SK-N-SH (cell line): ENCODE results near the gene VIL1. TPM values are rescaled to one million over a fixed set of nuclear protein-coding genes. Genes with fewer than 3 reads are reported as not detected.

Experiments used
- EP300 ChIP-seq, 2 experiments: IDR thresholded peaks; 2 replicates each; pipeline versions ENCODE4 v1.4.0 to v1.6.1; 2012; ENCODE audit warnings: borderline replicate concordance in 1 of 2, low read depth in 1 of 2, low read length in 1 of 2
- EZH2phosphoT487 ChIP-seq: fragments of 200-600 bp; sonication (generic); IDR thresholded peaks from 2 replicates; pipeline ENCODE4 v1.6.1; 2017; ENCODE audit warnings: low read depth, mixed run types, mild to moderate bottlenecking, antibody characterized with exemption, moderate library complexity, borderline replicate concordance
- FOXJ3 ChIP-seq: sonication (generic); formaldehyde crosslinking; IDR thresholded peaks from 2 replicates; pipeline ENCODE4 v1.5.1; 2020; ENCODE audit warnings: mild to moderate bottlenecking, missing genetic modification reagents
- GATA2 ChIP-seq: sonication (generic); formaldehyde crosslinking; IDR thresholded peaks from 2 replicates; pipeline ENCODE4 v1.5.0; 2020; ENCODE audit warnings: mild to moderate bottlenecking, missing genetic modification reagents
- JUND ChIP-seq: IDR thresholded peaks from 2 replicates; pipeline ENCODE4 v1.4.0; 2012
- MEF2A ChIP-seq: IDR thresholded peaks from 2 replicates; pipeline ENCODE4 v1.4.0; 2012; ENCODE audit warnings: low read depth, borderline replicate concordance
- NFIC ChIP-seq: IDR thresholded peaks from 2 replicates; pipeline ENCODE4 v1.4.0; 2012; ENCODE audit warnings: borderline replicate concordance
- NRF1 ChIP-seq: IDR thresholded peaks from 2 replicates; pipeline ENCODE4 v1.6.1; 2012; ENCODE audit warnings: low read depth, mild to moderate bottlenecking, low read length
- POLR2AphosphoS5 ChIP-seq: IDR thresholded peaks from 2 replicates; pipeline ENCODE4 v1.6.1; 2012; ENCODE audit warnings: low read depth, low read length
- SIN3A ChIP-seq: IDR thresholded peaks from 2 replicates; pipeline ENCODE4 v1.6.1; 2012; ENCODE audit warnings: low read depth, mild to moderate bottlenecking, low read length, moderate library complexity, borderline replicate concordance
- TAF1 ChIP-seq: IDR thresholded peaks from 2 replicates; pipeline ENCODE4 v1.6.1; 2012; ENCODE audit warnings: low read depth, mild to moderate bottlenecking, low read length, moderate library complexity, borderline replicate concordance
- TCF12 ChIP-seq: IDR thresholded peaks from 2 replicates; pipeline ENCODE4 v1.4.0; 2012
- TEAD4 ChIP-seq: IDR thresholded peaks from 2 replicates; pipeline ENCODE4 v1.4.0; 2012; ENCODE audit warnings: mild to moderate bottlenecking, borderline replicate concordance; ENCODE audit not compliant: insufficient read depth
- polyA plus RNA-seq, 3 experiments: library from polyadenylated mRNA; depleted of rRNA; stranded (reverse); fragments of >200 nt; gene quantifications; 2 replicates each; pipeline ENCODE4 v1.2.3, GENCODE V29; 2012
- TF ChIP-seq, protein P1 (sequence below): IDR thresholded peaks from 2 replicates; pipeline ENCODE4; 2012
- TF ChIP-seq, protein P2 (sequence below): IDR thresholded peaks from 2 replicates; pipeline ENCODE4 v1.4.0; 2012; ENCODE audit warnings: low read depth, borderline replicate concordance
- TF ChIP-seq, protein P3 (sequence below): IDR thresholded peaks from 2 replicates; pipeline ENCODE4 v1.4.0; 2012; ENCODE audit warnings: low read depth
- TF ChIP-seq, protein P4 (sequence below): IDR thresholded peaks from 2 replicates; pipeline ENCODE4 v1.4.0; 2012; ENCODE audit warnings: low read depth, borderline replicate concordance
- TF ChIP-seq, protein P5 (sequence below): IDR thresholded peaks from 2 replicates; pipeline ENCODE4 v1.6.1; 2012; ENCODE audit warnings: mild to moderate bottlenecking, low read depth, low read length, moderate library complexity

The VIL1 gene
- polyA plus RNA-seq, 1 of the 3 experiments (the other 2 are of a cell fraction): under 0.01 TPM

DNA sequence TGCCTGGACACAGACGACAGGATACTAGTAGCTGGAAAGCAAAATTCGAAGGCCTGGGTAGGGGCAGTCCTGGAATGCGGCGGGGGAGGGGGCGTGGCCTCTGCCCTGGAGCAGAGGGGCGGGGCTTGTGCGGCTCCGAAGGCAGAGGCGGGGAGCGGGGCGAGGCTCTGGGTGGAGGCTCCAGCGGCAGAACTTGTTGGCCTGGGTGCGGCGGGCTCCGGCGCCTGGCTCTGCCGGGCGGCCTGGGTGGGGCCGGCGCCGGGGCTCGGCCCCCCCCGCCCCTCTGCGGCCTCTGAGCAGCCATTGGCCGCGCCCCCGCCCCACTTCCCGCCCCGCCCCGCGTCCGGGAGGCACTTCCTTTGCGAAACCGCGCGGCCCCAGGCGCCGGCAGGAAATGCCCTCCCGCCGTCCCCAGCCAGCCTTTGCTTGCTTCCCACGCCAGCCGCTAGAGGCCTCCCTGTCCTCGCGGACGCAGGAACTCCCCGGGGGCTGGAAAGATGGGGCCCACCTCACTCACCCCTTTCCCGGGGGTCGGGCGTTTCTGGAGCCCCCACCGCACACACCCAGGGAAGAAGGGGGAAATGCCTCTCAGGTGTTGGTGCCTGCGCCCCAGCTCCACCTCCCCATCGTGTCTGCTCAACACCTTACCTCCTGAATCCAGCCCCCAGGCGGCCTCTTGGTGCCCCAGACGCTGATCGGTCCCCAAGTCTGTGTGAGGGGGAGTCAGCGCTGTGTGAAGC lies 12.5 kb upstream of the VIL1 start (continued):
- TF ChIP-seq FOXJ3 (CRISPR knock-in tag): no peak
- no peak for TF ChIP-seq TAF1
- TF ChIP-seq EP300 (IDR thresholded peaks at IDR 0.05; ENCODE audit: borderline replicate concordance in 1 of 2, low read depth in 1 of 2, low read length in 1 of 2): no peak; a peak in 1 of 4 replicates
- TF ChIP-seq, protein P1, sequence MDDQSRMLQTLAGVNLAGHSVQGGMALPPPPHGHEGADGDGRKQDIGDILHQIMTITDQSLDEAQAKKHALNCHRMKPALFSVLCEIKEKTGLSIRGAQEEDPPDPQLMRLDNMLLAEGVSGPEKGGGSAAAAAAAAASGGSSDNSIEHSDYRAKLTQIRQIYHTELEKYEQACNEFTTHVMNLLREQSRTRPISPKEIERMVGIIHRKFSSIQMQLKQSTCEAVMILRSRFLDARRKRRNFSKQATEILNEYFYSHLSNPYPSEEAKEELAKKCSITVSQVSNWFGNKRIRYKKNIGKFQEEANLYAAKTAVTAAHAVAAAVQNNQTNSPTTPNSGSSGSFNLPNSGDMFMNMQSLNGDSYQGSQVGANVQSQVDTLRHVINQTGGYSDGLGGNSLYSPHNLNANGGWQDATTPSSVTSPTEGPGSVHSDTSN: peak; percentile 60
- TF ChIP-seq NRF1: no peak
- no peak for TF ChIP-seq MEF2A
- TF ChIP-seq SIN3A: no peak
- peak; percentile 34 for TF ChIP-seq JUND
- no peak for TF ChIP-seq NFIC
- no peak; the same call in 1 of the 2 replicates for TF ChIP-seq TCF12
- TF ChIP-seq, protein P2, sequence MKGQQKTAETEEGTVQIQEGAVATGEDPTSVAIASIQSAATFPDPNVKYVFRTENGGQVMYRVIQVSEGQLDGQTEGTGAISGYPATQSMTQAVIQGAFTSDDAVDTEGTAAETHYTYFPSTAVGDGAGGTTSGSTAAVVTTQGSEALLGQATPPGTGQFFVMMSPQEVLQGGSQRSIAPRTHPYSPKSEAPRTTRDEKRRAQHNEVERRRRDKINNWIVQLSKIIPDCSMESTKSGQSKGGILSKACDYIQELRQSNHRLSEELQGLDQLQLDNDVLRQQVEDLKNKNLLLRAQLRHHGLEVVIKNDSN: no peak
- TF ChIP-seq, protein P3, sequence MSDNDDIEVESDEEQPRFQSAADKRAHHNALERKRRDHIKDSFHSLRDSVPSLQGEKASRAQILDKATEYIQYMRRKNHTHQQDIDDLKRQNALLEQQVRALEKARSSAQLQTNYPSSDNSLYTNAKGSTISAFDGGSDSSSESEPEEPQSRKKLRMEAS: peak; percentile 59; the same call in 1 of the 2 replicates
- TF ChIP-seq TEAD4: peak; percentile 70; the same call in 1 of the 2 replicates
- TF ChIP-seq, protein P4, sequence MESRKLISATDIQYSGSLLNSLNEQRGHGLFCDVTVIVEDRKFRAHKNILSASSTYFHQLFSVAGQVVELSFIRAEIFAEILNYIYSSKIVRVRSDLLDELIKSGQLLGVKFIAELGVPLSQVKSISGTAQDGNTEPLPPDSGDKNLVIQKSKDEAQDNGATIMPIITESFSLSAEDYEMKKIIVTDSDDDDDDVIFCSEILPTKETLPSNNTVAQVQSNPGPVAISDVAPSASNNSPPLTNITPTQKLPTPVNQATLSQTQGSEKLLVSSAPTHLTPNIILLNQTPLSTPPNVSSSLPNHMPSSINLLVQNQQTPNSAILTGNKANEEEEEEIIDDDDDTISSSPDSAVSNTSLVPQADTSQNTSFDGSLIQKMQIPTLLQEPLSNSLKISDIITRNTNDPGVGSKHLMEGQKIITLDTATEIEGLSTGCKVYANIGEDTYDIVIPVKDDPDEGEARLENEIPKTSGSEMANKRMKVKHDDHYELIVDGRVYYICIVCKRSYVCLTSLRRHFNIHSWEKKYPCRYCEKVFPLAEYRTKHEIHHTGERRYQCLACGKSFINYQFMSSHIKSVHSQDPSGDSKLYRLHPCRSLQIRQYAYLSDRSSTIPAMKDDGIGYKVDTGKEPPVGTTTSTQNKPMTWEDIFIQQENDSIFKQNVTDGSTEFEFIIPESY: peak; percentile 28
- peak; percentile 38 for TF ChIP-seq POLR2AphosphoS5
- TF ChIP-seq, protein P5, sequence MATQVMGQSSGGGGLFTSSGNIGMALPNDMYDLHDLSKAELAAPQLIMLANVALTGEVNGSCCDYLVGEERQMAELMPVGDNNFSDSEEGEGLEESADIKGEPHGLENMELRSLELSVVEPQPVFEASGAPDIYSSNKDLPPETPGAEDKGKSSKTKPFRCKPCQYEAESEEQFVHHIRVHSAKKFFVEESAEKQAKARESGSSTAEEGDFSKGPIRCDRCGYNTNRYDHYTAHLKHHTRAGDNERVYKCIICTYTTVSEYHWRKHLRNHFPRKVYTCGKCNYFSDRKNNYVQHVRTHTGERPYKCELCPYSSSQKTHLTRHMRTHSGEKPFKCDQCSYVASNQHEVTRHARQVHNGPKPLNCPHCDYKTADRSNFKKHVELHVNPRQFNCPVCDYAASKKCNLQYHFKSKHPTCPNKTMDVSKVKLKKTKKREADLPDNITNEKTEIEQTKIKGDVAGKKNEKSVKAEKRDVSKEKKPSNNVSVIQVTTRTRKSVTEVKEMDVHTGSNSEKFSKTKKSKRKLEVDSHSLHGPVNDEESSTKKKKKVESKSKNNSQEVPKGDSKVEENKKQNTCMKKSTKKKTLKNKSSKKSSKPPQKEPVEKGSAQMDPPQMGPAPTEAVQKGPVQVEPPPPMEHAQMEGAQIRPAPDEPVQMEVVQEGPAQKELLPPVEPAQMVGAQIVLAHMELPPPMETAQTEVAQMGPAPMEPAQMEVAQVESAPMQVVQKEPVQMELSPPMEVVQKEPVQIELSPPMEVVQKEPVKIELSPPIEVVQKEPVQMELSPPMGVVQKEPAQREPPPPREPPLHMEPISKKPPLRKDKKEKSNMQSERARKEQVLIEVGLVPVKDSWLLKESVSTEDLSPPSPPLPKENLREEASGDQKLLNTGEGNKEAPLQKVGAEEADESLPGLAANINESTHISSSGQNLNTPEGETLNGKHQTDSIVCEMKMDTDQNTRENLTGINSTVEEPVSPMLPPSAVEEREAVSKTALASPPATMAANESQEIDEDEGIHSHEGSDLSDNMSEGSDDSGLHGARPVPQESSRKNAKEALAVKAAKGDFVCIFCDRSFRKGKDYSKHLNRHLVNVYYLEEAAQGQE: no peak
- no peak for TF ChIP-seq EZH2phosphoT487
- no peak for TF ChIP-seq GATA2 (CRISPR knock-in tag)
